ENCODE results near the gene TMEM60. TPM values are rescaled to one million over a fixed set of nuclear protein-coding genes. Genes with fewer than 3 reads are reported as not detected.
"Not testable (repeated sequence)": the region's sequence is repeated elsewhere in the genome, so short reads cannot be mapped to it uniquely, and the experiment has no call there.

The TMEM60 gene
- total RNA-seq, 3 donors from 2014 or later: 12.4 to 20.5 (median 17.4) TPM

DNA sequence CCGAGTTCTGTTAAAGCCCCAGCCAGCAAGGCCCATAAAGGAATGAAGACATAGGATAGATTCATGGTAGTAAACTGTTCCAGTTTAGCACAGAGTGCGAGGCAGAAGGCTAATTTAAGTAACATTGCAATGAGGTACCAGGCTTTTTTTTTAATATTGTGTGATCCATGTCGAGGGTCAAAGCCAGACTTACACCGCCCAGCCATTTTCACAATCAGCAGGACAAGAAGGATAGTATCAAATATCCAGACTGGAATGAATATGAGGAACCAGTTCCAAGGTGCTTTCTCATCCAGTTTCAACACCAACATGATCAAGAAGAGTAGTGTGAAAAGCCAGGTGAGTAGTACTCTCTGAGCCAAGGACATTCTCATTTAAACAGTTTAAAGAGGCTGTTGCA lies 4.2 kb downstream of the TMEM60 start:
- TF ChIP-seq, protein P1, sequence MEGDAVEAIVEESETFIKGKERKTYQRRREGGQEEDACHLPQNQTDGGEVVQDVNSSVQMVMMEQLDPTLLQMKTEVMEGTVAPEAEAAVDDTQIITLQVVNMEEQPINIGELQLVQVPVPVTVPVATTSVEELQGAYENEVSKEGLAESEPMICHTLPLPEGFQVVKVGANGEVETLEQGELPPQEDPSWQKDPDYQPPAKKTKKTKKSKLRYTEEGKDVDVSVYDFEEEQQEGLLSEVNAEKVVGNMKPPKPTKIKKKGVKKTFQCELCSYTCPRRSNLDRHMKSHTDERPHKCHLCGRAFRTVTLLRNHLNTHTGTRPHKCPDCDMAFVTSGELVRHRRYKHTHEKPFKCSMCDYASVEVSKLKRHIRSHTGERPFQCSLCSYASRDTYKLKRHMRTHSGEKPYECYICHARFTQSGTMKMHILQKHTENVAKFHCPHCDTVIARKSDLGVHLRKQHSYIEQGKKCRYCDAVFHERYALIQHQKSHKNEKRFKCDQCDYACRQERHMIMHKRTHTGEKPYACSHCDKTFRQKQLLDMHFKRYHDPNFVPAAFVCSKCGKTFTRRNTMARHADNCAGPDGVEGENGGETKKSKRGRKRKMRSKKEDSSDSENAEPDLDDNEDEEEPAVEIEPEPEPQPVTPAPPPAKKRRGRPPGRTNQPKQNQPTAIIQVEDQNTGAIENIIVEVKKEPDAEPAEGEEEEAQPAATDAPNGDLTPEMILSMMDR (IDR thresholded peaks at IDR 0.05): no peak
- intact Hi-C loops (cut with DNase I, micrococcal nuclease): no loop called here
- ATAC-seq (no peak), DNase-seq (no peak)
- no peak overlapping the region for H3K4me3 ChIP-seq
- H3K9me3 ChIP-seq: no peaks in the 10 kb centered on the region
- H3K4me1 ChIP-seq (ENCODE audit: low read depth): peaks cover 20% of the 10 kb centered on the region
- peaks cover 7% of the 10 kb centered on the region for H3K36me3 ChIP-seq (ENCODE audit: low read depth)

DNA sequence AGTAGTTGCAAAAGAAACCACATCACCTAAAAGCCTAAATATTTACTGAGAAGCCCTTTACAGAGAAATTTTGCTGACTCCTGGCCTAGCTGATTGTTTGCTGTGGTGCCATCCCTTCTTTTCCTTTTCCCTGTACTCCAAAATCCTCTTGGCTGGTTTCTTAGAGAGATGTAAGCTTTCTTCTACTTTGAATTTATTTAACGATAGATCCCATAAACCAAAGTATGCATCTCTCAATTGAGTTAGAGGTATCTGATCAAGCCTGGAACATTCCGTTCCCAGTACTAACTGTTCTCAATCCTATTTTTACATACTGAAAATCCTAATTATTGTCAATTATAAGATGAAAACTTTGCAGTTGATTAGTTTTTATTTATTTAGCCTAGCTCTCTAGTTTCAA lies 6.3 kb downstream of the TMEM60 start:
- no peak for ATAC-seq
- Histone ChIP-seq H3K4me3 (no peak overlapping the region), H3K9me3 (no peaks in the 10 kb centered on the region), H3K4me1 (ENCODE audit: low read depth) (peaks cover 15% of the 10 kb centered on the region), H3K36me3 (ENCODE audit: low read depth) (no peaks in the 10 kb centered on the region)
- no peak for DNase-seq
- intact Hi-C loops (cut with DNase I, micrococcal nuclease): no loop called here
- TF ChIP-seq, protein P1 (IDR thresholded peaks at IDR 0.05): no peak

DNA sequence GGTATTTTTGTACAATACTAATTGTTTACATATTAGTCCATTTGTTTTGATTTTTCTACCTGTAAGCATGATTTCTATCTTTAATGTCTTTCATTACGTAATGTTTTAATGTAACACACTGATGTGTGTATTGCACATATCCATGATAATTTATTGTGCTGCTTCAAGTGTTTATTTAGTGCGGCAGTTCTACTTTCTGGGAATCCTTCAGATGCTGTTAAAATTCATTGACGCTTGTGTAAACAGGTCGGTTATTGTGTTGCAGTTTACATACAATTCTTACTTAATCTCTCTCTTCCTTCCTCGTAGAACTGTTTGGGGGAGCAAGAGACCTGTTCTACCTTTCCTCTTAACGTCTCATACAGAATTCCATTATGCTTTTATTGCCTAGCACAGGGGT lies 6.9 kb downstream of the TMEM60 start:
- peak; percentile 82 for ATAC-seq
- no peak overlapping the region for H3K4me3 ChIP-seq
- intact Hi-C loops (cut with DNase I, micrococcal nuclease): no loop called here
- H3K9me3 ChIP-seq: no peaks in the 10 kb centered on the region
- H3K36me3 ChIP-seq (ENCODE audit: low read depth): no peaks in the 10 kb centered on the region
- peaks cover 9% of the 10 kb centered on the region for H3K4me1 ChIP-seq (ENCODE audit: low read depth)
- TF ChIP-seq, protein P1 (IDR thresholded peaks at IDR 0.05): no peak
- DNase-seq: no peak

DNA sequence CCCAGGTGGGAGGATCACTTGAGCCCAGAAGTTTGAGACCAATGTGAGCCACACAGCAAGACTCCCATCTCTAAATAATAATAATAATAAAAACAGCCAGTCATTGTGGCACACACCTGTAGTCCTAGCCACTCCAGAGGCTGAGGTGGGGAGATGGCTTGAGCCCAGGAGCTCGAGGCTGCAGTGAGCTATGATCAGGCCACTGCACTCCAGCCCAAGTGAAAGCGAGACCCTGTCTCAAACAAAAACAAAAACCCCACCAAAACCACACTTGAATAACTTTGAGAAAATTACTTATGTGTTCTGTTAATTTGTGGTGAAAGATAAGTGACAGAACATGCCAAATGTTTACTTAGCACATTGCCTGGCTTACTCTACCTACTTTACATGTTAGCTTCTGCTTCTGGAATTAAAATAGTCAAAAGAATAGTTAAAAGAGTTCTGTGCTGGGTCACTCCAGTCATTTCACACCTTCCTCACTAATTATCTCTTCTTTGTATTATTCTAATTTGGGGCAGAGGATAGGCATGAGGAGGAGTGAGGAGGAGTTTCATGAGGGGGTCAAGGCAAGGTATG lies 9.8 kb downstream of the TMEM60 start:
- Histone ChIP-seq H3K4me3 (no peak overlapping the region), H3K36me3 (ENCODE audit: low read depth) (no peaks in the 10 kb centered on the region), H3K9me3 (no peaks in the 10 kb centered on the region), H3K4me1 (ENCODE audit: low read depth) (peaks cover 17% of the 10 kb centered on the region)
- ATAC-seq (no peak), DNase-seq (no peak)
- TF ChIP-seq, protein P1 (IDR thresholded peaks at IDR 0.05): no peak
- intact Hi-C loops (cut with DNase I, micrococcal nuclease): no loop called here

DNA sequence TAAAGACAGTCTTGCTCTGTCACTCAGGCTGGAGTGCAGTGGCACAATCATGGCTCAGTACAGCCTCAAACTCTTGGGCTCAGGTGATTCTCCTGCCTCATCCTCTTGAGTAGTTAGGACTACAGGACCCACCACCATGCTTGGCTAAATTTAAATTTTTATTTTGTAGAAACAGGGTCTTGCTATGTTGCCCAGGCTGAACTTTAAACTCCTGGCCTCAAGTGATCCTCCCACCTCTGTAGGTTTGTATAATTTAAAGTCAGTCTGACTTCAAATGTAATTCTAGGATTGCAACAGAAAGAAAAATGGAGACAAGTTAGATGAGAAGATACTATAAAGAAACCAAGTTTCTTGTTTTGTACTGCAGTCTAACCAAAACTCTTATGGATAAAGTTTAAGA lies 11.5 kb downstream of the TMEM60 start:
- H3K36me3 ChIP-seq (ENCODE audit: low read depth): no peaks in the 10 kb centered on the region
- TF ChIP-seq, protein P1 (IDR thresholded peaks at IDR 0.05): no peak
- peaks cover 25% of the 10 kb centered on the region for H3K4me1 ChIP-seq (ENCODE audit: low read depth)
- intact Hi-C loops (cut with DNase I, micrococcal nuclease): no loop called here
- ATAC-seq (no peak), DNase-seq (no peak)
- H3K4me3 ChIP-seq: no peak overlapping the region
- no peaks in the 10 kb centered on the region for H3K9me3 ChIP-seq

DNA sequence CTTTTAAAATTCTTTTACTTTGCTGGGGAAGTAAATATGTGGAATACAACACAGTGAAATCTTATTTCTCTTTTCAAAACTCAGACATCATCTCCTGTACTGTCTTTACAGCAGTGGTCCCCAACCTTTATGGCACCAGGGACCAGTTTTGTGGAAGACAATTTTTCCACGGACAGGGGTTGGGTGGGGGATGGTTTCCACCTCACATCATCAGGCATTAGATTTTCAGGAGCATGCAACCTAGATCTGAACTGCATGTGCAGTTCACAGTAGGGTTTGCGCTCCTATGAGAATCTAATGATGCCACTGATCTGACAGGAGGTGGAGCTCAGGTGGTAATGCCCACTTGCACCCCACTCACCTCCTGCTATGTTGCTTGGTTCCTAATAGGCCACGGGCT lies 12.2 kb downstream of the TMEM60 start:
- DNase-seq (no peak), ATAC-seq (no peak)
- intact Hi-C loops (cut with DNase I, micrococcal nuclease): no loop called here
- H3K4me1 ChIP-seq (ENCODE audit: low read depth): peaks cover 23% of the 10 kb centered on the region
- H3K36me3 ChIP-seq (ENCODE audit: low read depth): no peaks in the 10 kb centered on the region
- no peak overlapping the region for H3K4me3 ChIP-seq
- TF ChIP-seq, protein P1 (IDR thresholded peaks at IDR 0.05): no peak
- no peaks in the 10 kb centered on the region for H3K9me3 ChIP-seq

DNA sequence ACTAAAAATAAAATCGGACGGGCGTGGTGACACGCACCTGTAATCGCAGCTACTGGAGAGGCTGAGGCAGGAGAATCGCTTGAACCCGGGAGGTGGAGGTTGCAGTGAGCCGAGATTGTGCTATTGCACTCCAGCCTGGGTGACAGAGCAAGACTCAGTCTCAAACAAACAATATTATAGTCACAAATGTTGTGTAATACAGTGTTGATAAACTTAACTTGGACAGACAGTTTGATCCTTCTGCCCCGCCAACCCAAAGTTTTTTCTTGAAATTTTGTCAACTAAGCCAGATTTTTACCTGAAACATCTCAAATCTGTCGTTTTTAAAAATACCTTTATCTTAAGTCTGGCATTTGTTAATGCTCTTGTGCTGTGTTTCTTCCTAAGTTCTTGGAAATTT lies 13.8 kb downstream of the TMEM60 start:
- H3K4me3 ChIP-seq; intact Hi-C loops (cut with DNase I, micrococcal nuclease); ATAC-seq; H3K9me3 ChIP-seq; H3K36me3 ChIP-seq (ENCODE audit: low read depth); DNase-seq: not testable (repeated sequence)
- H3K4me1 ChIP-seq (ENCODE audit: low read depth): peaks cover 25% of the 10 kb centered on the region
